H7 (cell line): Measurements from ENCODE around the gene TMEM94. TPM values are rescaled to one million over a fixed set of nuclear protein-coding genes. Genes with fewer than 3 reads are reported as not detected.

Experiments
- DNase-seq: peaks from one replicate; pipeline ENCODE4 v3.0.0; 2012
- H3K27me3 ChIP-seq: 2 replicates; pipeline ENCODE4 v1.6.0; 2011; ENCODE audit warnings: mild to moderate bottlenecking, low read length; ENCODE audit not compliant: control insufficient read depth, insufficient read depth
- H3K36me3 ChIP-seq: replicated peaks from 2 replicates; pipeline ENCODE4 v1.5.1; 2011; ENCODE audit warnings: low read length; ENCODE audit not compliant: control insufficient read depth, insufficient read depth
- H3K4me3 ChIP-seq: 2 replicates; pipeline ENCODE4 v1.5.1; 2011; ENCODE audit warnings: low read depth, mild to moderate bottlenecking, control low read depth, low read length, moderate library complexity; ENCODE audit not compliant: insufficient read depth
- total RNA-seq: library from RNA; depleted of rRNA; stranded (reverse); fragments of >200 nt; shearing (Covaris generic); gene quantifications from 2 replicates; pipeline ENCODE4 v1.2.3, GENCODE V29; 2014

The TMEM94 gene
- total RNA-seq, 1 experiment from 2014 or later = 58.2 TPM

DNA sequence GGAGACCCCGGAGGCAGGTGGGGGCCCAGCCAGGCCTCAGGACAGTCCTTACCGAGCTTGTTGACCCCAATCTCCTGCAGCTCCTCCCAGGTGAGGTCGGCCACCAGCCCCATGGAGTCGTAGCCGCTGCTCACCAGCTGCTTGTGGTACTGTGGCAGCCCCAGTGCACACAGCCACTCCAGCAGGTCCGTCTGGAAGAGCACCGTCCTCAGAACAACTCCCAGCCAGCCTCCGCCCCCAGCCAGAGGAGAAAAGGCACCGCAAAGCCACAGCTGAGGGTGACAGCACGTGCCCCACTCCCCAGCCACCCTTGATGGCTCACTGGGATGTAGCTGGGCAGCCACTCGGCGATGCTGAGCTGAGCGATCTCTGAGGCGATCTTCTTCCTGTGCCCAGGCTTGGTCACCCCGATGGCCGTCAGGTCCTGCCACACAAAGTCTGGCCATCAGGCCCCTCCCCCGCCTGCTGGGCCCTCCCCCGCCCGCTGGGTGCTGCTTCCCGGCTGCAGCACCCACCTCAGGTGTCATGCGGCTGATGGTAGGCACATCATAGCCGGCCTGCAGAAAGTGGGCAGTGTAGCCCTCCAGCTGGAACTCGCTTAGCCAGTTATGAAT lies 47.0 kb downstream of the TMEM94 start:
- Histone ChIP-seq H3K36me3 (no peaks in the 10 kb centered on the region; the same call in none of the 2 replicates), H3K4me3 (no peak overlapping the region), H3K27me3 (no peaks in the 10 kb centered on the region)
- no peak for DNase-seq

DNA sequence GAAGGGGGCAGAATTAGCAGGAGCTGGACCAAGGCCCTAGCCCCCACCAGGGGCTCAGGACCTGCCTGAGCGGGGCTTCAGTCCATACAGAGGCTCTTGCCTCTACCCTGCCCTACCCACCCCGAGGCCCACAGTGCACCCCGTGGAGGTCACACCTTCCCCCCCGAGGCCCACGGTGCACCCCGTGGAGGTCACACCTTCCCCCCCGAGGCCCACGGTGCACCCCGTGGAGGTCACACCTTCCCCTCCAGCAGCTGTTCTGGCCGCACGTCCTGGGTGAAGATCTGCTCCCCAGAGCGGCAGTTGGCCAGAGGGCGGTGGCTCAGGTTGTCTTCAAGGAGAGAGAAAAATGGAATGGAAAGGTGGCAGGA lies 47.5 kb downstream of the TMEM94 start:
- DNase-seq = no peak
- peaks cover 1% of the 10 kb centered on the region for H3K36me3 ChIP-seq
- H3K27me3 ChIP-seq = no peaks in the 10 kb centered on the region
- no peak overlapping the region for H3K4me3 ChIP-seq

DNA sequence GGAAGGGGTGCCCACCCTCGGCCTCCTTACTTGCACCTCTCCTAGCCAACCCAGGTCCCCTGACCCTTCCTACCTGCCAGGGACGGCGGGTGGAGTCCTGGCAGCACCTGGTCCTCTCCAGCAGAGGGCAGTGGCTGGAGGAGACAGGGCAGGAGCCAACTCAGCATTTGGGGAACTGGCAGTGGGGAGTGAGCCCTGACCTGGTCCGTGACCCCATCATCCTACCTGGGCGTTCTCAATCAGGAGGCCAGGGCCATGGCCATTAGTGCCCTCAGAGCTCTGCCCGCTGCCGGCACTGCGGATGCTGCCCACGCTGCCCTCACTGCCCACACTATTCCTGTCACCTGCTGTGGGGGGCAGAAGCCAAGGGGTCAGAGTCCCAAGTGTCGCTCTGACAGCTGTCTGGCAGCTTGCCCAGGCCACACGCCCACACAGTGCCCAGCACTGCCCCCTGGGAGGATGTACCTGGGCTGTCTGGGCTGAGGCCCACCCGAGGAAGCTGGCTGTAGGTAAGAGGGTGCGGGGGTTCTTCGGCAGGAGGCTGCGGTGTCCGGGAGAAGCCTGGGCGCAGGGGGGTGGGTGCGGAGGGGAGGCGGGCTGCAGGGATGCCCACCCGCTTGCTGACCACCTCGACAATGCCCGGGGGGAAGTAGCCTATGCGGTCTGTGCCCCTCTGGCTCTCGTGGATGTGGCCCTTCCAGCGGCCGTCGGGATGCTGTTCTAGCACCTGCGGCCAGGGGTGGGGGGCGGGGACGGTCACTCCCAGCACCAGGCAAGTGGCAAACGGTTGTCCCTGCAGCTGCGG lies 48.1 kb downstream of the TMEM94 start:
- H3K4me3 ChIP-seq = no peak overlapping the region
- H3K27me3 ChIP-seq = no peaks in the 10 kb centered on the region
- H3K36me3 ChIP-seq = peaks cover 2% of the 10 kb centered on the region
- DNase-seq = peak; percentile 96

DNA sequence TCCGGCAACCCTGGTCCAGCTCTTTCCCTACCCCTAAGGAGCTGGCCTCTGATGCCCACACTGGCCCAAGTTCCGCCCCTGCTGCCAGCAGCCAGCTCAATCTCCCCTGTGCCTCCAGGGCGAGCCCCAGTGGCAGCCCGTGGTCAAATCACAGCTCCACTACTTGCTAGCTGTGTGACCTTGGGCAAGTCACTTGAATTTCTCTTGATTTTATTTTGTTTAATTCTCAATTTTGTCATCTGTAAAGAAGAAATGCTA lies 48.6 kb downstream of the TMEM94 start:
- Histone ChIP-seq H3K27me3 (no peaks in the 10 kb centered on the region), H3K36me3 (peaks cover 2% of the 10 kb centered on the region), H3K4me3 (no peak overlapping the region)
- no peak for DNase-seq

DNA sequence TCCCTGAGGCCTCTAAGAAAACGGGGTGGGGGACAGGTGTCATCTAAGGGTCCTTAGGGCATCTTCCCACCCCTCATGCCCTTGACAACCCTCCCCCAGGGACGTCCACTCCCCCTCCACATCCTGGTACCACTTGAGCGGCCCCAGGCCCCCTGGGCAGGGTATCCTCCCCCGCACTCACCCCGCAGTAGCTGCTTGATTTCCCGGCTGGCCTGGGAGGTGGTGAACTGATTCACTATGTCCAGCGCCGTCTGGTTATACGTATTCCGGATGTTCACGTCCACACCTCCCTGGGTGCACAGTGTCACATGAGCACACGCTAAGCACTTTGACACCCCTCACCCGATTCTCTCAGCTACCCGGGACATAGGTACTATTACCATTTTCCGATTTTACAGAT lies 49.2 kb downstream of the TMEM94 start:
- DNase-seq = no peak
- no peak overlapping the region for H3K4me3 ChIP-seq
- no peaks in the 10 kb centered on the region for H3K27me3 ChIP-seq
- peaks cover 2% of the 10 kb centered on the region for H3K36me3 ChIP-seq

DNA sequence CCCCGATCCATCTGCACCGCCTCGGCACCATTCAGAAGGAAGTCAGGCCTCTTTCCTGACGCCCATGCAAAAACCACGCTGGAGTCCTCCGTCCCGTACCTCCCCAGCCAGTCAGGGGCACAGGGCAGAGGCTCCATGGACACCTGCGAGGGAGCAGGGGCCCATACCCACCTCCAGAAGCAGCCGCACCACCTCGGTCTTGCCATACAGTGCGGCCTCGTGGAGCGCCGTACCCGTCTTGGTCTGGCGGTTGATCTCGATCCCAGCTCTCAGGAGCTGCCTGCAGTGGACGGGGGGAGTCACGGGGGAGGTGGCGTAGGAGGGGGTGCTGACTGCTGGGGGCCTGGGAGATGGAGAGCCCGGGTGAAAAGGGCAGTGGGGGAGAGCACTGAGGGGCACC lies 49.7 kb downstream of the TMEM94 start:
- DNase-seq = no peak

DNA sequence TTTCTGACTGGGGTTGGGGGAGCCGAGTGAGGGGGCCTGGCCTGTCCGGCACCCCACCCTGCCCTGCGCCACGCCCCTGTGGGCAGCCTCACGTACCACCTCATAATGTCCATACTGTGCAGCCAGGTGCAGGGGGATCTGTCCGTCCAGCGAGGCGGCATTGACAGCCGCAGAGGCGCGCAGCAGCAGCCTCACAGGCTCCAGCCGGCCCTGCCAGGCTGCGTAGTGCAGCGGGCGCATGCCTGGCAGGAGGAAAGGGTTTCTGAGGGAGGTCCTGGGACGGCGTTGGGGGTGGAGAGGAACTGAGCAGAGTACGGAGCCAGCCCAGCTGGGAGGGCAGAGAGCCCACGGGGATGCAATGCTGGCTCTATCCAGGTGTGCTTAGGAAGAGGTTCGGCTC lies 50.5 kb downstream of the TMEM94 start:
- peaks cover 2% of the 10 kb centered on the region for H3K36me3 ChIP-seq
- no peak overlapping the region for H3K4me3 ChIP-seq
- no peaks in the 10 kb centered on the region for H3K27me3 ChIP-seq
- DNase-seq = no peak

More for the DNA sequence above, 49.7 kb downstream of the TMEM94 start:
- Histone ChIP-seq H3K4me3 (no peak overlapping the region), H3K36me3 (peaks cover 2% of the 10 kb centered on the region), H3K27me3 (no peaks in the 10 kb centered on the region)

DNA sequence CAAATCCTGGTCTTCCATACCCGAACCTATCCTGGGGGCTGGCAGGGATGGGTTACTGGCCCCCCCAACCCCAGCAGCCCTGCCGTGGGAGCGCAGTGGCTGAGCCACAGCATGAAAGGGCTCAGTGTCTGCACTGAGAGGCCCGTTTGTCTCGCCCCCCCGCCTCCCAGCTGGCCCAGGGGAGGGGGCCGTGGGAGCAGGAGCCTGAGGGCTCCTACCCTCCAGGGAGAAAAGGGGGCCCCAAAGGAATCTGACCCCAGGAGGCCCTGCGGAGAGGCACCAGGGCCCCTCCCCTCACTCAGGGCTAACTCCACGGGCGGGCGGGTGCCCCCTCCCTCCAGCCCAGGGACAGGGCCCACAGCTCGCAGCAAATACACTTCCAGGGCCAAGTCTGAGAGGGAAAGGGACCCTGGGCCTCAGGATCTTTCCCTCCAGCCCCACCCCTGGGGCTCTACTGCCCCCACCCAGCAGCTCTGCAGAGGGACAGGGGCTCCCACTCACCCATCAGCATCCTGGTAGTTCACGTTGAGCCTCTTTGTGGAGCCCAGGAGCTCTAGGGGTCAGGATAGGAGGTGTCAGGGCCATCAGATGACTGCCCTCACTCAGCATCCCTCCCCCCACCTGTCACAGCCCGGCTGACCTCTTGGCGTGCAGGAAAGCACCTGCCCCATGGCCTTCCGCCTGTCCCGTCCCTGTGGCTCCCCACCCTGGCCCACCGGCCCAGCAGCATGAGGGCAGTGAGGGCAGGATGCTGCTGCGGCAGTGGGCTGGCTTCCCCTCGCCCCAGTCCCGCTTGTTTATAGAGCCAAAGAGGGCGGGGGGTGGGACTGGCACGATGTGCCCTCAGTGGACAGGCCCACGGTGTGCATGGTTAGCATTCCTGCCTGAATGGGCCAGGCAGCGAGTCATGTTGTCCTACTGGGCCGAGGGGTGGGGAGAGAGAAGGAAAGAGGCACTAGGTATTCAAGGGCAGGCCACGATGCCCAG lies 51.6 kb downstream of the TMEM94 start:
- no peak for DNase-seq
- Histone ChIP-seq H3K36me3 (peaks cover 4% of the 10 kb centered on the region), H3K4me3 (no peak overlapping the region), H3K27me3 (no peaks in the 10 kb centered on the region)

DNA sequence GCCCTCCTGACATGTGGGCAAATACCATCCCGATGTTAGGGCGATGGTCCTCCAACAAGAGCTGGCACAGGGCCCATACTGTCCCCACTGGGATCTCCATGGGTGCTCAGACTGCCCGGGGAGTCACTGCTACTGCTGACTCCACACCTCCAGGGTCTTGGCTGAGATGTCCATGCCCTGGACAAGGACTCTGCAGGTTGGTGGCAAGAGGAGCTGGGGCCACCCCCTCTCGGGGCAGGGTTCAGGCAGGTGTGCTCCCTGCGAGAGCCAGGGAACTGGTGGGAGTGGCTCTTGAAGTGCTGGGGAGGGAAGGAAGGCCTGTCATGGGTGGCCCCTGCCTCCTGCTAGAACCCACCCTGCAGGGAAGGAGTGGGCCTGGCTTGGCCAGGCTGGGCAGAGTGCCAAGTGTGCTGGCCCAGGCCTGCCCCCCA lies 52.5 kb downstream of the TMEM94 start:
- peaks cover 7% of the 10 kb centered on the region for H3K36me3 ChIP-seq
- no peak for DNase-seq
- H3K27me3 ChIP-seq = no peaks in the 10 kb centered on the region
- no peak overlapping the region for H3K4me3 ChIP-seq

DNA sequence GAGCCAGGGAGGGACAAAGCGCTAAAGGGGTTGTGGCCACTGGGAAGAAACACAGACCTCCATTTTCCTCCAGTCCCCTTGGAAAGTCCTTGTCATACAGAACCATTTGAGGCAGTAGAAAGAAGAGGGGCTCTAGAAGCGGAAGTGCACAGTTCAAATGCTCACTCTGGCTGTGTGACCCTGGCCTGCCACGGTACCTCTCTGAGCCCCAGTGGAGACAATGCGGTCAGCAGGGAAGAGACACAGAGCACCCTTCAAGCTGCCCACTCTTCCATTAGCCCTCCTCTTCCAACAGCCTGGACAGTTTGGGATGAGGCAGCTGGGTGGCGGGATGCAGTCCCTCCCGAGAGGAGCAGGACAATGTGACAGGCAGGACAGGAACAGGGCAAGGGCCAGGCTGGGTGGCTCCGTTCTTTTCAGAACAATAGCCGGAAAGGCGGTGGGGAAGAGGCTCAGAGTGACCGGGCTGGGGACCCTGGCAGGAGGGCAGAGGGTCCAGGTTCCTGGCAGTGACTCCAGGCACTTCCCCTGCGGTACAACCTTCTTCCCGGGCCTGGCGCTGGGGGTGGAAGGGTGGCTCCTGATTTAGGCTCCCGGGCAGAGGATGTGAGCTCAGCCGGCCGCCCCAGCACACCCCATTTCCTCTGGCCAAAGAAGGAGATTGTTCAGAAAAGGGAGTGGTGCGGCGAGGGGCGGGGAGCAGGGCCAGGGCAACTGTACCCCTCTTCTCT lies 53.3 kb downstream of the TMEM94 start:
- DNase-seq = no peak
- no peak overlapping the region for H3K4me3 ChIP-seq

DNA sequence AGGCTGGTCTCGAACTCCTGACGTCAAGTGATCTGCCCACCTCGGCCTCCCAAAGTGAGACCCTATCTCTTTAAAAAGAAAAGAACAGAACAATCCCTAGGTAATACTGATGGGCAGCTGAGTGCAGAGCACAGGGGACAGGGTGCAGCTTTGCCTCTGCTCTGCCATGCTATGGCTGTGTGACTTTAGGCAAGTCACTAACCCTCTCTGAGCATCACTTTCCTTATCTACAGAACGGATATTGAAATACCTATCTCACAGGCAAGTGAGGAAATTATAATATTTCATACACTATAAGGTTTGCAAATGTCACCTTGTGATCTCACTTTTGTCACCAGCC lies 54.8 kb downstream of the TMEM94 start:
- no peaks in the 10 kb centered on the region for H3K27me3 ChIP-seq
- H3K36me3 ChIP-seq = peaks cover 7% of the 10 kb centered on the region
- H3K4me3 ChIP-seq = no peak overlapping the region
- DNase-seq = no peak

More for the DNA sequence above, 53.3 kb downstream of the TMEM94 start:
- H3K27me3 ChIP-seq = no peaks in the 10 kb centered on the region
- peaks cover 7% of the 10 kb centered on the region for H3K36me3 ChIP-seq

DNA sequence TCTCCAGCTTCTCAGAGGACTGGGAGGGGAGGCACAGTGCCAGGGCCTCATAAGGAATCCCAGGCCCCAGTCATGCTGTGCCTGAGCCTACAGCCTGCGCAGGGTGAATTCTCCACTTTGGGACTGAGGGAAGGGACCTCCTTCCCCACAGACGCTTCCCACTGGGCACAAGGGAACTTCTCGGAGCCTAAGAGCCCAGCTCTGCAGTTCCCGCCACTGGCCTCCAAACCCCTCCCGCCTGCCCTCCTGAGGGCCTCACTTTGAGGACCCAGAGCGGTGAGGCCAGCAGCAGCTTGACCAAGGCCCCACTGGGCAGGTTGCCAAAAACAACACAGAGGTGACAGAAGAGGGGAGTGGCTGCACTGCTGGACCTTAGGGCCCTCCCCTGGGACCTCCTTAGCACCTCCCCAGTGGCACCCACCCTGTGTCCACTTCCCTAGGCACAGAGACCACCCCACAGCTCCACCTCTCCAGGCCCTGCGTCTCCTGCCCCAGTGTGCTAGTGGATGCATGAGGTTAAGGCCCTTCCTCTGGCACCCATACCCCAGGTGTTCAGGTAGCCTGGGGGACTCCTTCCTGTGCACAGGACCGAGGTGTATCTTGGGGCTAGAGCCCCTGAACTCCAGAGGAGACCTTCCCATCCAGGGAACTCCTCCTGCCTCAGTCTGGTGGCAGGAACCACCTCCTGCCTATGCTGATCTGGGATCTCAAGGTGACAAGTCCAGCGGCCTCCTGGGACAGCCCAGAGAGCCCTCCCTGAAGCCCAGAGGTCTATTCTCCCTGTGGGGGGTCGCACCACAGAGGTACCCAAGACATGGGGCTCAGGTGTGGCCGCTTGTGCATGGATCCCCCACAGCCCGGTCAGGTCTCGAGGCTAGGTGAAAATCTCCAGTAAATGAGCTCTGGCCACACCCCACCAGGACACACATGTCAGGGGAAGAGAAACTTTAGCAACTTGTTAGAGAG lies 55.5 kb downstream of the TMEM94 start:
- Histone ChIP-seq H3K27me3 (no peaks in the 10 kb centered on the region), H3K36me3 (peaks cover 7% of the 10 kb centered on the region), H3K4me3 (no peak overlapping the region)
- DNase-seq = no peak

DNA sequence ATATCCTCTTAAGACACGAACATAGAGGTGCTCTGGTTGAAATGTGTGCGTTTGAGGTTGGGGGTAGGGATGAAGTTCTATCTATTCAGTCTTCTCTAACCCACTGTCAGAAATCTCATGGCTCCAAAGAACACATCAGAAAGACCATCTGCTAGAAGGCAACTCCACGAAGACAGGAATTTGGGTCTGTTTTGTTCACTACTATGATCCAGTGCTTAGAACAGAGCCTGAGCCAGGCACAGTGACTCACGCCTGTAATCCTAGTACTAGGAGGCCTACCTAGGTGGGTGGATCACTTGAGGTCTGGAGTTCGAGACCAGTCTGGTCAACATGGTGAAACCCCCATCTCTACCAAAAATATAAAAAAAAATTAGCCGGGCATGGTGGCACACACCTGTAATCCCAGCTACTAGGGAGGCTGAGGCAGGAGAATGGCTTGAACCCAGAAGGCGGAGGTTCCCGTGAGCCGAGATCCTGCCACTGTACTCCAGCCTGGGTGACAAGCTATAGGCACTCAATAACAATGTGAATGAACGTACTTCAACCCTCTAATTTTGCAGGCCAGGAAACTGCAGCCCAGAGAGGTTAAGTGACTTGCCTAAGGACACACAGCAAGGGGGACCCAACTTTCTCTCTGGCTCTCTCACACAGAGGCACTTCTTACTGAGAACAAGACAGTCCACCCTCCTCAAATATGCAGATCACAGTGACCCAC lies 56.6 kb downstream of the TMEM94 start:
- Histone ChIP-seq H3K4me3 (no peak overlapping the region), H3K36me3 (peaks cover 7% of the 10 kb centered on the region), H3K27me3 (no peaks in the 10 kb centered on the region; the same call in 1 of the 2 replicates)
- DNase-seq = no peak
